DND-41 (cell line): ENCODE data around the gene MSANTD2.

Source experiments
- ATAC-seq: fragments of 200-7000 bp; cut with Tn5 transposase; 3 replicates; pipeline ENCODE4 v1.9.1; 2021; ENCODE audit warnings: low read depth; ENCODE audit not compliant: insufficient read depth
- DNase-seq: peaks from one replicate; pipeline ENCODE4 v3.0.0-alpha.2; 2020
- H2AFZ ChIP-seq: 2 replicates; pipeline ENCODE4 v1.6.0; 2012; ENCODE audit warnings: low read depth, low read length
- H3K27ac ChIP-seq: 2 replicates; pipeline ENCODE4 v1.5.1; 2012; ENCODE audit warnings: low read length, inconsistent platforms
- H3K27me3 ChIP-seq: fragments of 200-600 bp; sonication (generic); 2 replicates; pipeline ENCODE4 v1.6.0; 2012; ENCODE audit warnings: low read length, mild to moderate bottlenecking, inconsistent platforms; ENCODE audit not compliant: insufficient read depth, poor library complexity
- H3K36me3 ChIP-seq: 2 replicates; pipeline ENCODE4 v1.5.1; 2012; ENCODE audit warnings: low read length, inconsistent platforms; ENCODE audit not compliant: insufficient read depth
- H3K4me1 ChIP-seq: 2 replicates; pipeline ENCODE4 v1.5.1; 2012; ENCODE audit warnings: mild to moderate bottlenecking, low read length; ENCODE audit not compliant: insufficient read depth
- H3K4me2 ChIP-seq: 2 replicates; pipeline ENCODE4 v1.6.0; 2012; ENCODE audit warnings: mild to moderate bottlenecking, moderate library complexity, low read length, inconsistent platforms; ENCODE audit not compliant: insufficient read depth
- H3K4me3 ChIP-seq, 2 experiments: fragments of 200-600 bp in 1 of 2; shearing (Covaris generic) in 1 of 2; 2 replicates each; pipeline ENCODE4 v1.5.1; 2012 to 2016; ENCODE audit warnings: inconsistent platforms in 2 of 2, low read length in 2 of 2, mild to moderate bottlenecking in 2 of 2, low read depth in 1 of 2, moderate library complexity in 1 of 2
- H3K79me2 ChIP-seq: 2 replicates; pipeline ENCODE4 v1.6.0; 2012; ENCODE audit warnings: low read length, inconsistent platforms; ENCODE audit not compliant: insufficient read depth
- H3K9ac ChIP-seq: 2 replicates; pipeline ENCODE4 v1.6.0; 2012; ENCODE audit warnings: low read depth, mild to moderate bottlenecking, inconsistent platforms, low read length, moderate library complexity
- H3K9me3 ChIP-seq: 2 replicates; pipeline ENCODE4 v1.5.1; 2012; ENCODE audit warnings: low read length, moderate library complexity, mild to moderate bottlenecking, inconsistent platforms; ENCODE audit not compliant: insufficient read depth, severe bottlenecking
- H4K20me1 ChIP-seq: 2 replicates; pipeline ENCODE4 v1.6.0; 2012; ENCODE audit warnings: low read length; ENCODE audit not compliant: insufficient read depth
- EZH2 ChIP-seq: IDR thresholded peaks from 3 replicates; pipeline ENCODE4 v1.6.1; 2012; ENCODE audit warnings: borderline replicate concordance, low read depth, mild to moderate bottlenecking, moderate library complexity, low read length, inconsistent platforms; ENCODE audit not compliant: severe bottlenecking
- TF ChIP-seq, protein P1 (sequence below): IDR thresholded peaks from 2 replicates; pipeline ENCODE4 v1.5.1; 2012; ENCODE audit warnings: borderline replicate concordance, low read length, moderate library complexity, mild to moderate bottlenecking; ENCODE audit not compliant: poor library complexity, severe bottlenecking; ENCODE audit errors: extremely low read depth

Gene MSANTD2

DNA sequence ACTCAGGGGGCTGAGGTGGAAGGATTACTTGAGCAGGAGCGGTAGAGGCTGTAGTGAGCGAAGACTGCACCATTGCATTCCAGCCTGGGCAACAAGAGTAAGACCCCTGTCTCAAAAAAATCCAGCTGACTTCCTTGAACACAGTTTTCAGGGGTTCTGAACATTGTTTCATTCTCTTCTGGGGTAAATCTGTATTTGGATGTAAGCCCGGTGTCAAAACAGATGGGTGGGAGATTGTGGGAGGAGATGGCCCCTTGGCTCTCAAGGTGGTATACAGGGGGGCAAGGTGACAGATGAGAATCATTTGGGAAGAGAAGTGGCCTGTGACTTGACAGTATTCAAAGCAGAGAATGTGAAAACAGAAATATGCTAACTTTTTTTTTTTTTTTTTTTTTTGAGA is 42.9 kb downstream of the MSANTD2 start:
- no peak for TF ChIP-seq EZH2
- TF ChIP-seq, protein P1, sequence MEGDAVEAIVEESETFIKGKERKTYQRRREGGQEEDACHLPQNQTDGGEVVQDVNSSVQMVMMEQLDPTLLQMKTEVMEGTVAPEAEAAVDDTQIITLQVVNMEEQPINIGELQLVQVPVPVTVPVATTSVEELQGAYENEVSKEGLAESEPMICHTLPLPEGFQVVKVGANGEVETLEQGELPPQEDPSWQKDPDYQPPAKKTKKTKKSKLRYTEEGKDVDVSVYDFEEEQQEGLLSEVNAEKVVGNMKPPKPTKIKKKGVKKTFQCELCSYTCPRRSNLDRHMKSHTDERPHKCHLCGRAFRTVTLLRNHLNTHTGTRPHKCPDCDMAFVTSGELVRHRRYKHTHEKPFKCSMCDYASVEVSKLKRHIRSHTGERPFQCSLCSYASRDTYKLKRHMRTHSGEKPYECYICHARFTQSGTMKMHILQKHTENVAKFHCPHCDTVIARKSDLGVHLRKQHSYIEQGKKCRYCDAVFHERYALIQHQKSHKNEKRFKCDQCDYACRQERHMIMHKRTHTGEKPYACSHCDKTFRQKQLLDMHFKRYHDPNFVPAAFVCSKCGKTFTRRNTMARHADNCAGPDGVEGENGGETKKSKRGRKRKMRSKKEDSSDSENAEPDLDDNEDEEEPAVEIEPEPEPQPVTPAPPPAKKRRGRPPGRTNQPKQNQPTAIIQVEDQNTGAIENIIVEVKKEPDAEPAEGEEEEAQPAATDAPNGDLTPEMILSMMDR = no peak
- peaks cover 6% of the 10 kb centered on the region; the same call in 1 of the 2 replicates for H4K20me1 ChIP-seq
- ATAC-seq (no peak), DNase-seq (no peak)
- no peak overlapping the region for H2AFZ ChIP-seq
- H3K4me2 ChIP-seq = no peak overlapping the region
- H3K27me3 ChIP-seq = no peaks in the 10 kb centered on the region
- no peak overlapping the region for H3K27ac ChIP-seq
- H3K79me2 ChIP-seq = no peaks in the 10 kb centered on the region
- H3K4me3 ChIP-seq = no peak overlapping the region
- no peaks in the 10 kb centered on the region for H3K4me1 ChIP-seq
- H3K36me3 ChIP-seq = no peaks in the 10 kb centered on the region
- no peak overlapping the region for H3K9ac ChIP-seq
- no peaks in the 10 kb centered on the region for H3K9me3 ChIP-seq

DNA sequence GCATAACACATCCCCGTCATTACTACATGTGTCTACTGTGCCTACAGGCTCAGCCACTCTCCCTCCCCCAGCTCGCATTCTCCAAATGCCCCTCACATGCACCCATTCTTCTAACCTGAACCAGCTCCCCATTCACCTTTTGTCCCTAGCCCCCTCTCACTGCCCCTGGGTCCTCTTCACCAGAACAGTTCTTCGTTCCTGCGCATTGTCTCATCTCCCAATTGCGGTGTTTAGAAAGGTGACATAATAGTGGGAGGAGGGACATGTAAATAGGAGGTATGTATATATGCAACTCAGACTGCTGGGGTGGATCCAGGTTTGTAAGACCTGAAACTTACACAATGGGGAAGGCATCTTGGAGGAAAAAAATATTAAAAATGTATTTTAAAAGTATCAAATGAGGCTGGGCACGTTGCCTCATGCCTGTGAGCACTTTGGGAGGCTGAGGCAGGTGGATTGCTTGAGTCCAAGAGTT is 43.4 kb downstream of the MSANTD2 start:
- DNase-seq (no peak), ATAC-seq (no peak)
- no peaks in the 10 kb centered on the region for H3K79me2 ChIP-seq
- no peaks in the 10 kb centered on the region for H3K9me3 ChIP-seq
- H3K4me3 ChIP-seq = no peak overlapping the region
- H4K20me1 ChIP-seq = peaks cover 6% of the 10 kb centered on the region; the same call in 1 of the 2 replicates
- no peak overlapping the region for H2AFZ ChIP-seq
- TF ChIP-seq, protein P1 = no peak
- no peak for TF ChIP-seq EZH2
- H3K4me1 ChIP-seq = no peaks in the 10 kb centered on the region
- H3K27ac ChIP-seq = no peak overlapping the region
- H3K36me3 ChIP-seq = no peaks in the 10 kb centered on the region
- no peak overlapping the region for H3K4me2 ChIP-seq
- H3K9ac ChIP-seq = no peak overlapping the region
- no peaks in the 10 kb centered on the region for H3K27me3 ChIP-seq

DNA sequence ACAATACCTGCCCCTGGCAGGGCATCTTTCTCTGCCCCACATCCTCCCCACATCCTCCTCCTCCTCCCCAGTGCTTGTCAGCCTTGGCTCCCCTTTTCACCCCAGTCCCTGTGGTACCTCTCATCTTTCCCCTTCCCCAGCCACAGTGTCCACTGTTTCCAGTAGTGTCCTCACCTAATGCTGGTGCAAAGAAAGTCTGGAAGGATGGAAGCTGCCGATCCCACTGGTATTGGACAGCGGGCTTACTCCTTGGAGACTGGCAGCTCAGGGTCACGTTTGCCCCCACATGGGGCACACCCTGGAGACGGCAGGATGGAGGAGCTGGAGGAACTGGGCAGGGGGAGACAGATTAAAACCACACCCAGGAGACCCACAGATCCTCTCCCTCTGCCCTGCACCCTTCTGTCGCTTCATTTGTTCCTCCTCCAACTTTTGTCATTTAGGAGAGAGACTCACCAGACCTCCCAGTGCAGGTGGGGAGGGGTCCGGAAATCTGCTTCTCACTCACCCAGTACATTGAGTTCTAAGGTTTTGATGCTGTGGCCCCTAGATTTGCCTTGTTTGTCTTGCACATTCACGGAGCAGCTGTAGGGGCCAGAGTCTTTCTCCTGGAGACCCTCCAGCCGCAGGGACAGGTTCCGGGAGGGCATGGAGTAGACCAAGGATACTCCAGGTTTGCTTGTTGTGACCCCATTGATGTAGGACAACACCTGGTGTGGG is 44.0 kb downstream of the MSANTD2 start:
- Histone ChIP-seq H3K9ac (no peak overlapping the region), H3K4me1 (no peaks in the 10 kb centered on the region), H2AFZ (no peak overlapping the region), H3K27ac (no peak overlapping the region), H3K27me3 (no peaks in the 10 kb centered on the region), H3K4me2 (no peak overlapping the region), H3K4me3 (no peak overlapping the region), H3K79me2 (no peaks in the 10 kb centered on the region), H3K9me3 (no peaks in the 10 kb centered on the region), H4K20me1 (peaks cover 6% of the 10 kb centered on the region; the same call in 1 of the 2 replicates), H3K36me3 (no peaks in the 10 kb centered on the region)
- no peak for DNase-seq
- TF ChIP-seq EZH2 = no peak
- TF ChIP-seq, protein P1 = no peak
- no peak for ATAC-seq
